Neutrophil (primary cell): ENCODE results near the gene HAGH.

Experiments used
- H3K27ac ChIP-seq: fragments of 200-600 bp; sonication (generic); 2 replicates; pipeline ENCODE4 v1.5.1; 2016; ENCODE audit warnings: mild to moderate bottlenecking, moderate library complexity
- H3K27me3 ChIP-seq: fragments of 200-600 bp; sonication (generic); 2 replicates; pipeline ENCODE4 v1.6.0; 2016; ENCODE audit warnings: mild to moderate bottlenecking
- H3K36me3 ChIP-seq: fragments of 200-600 bp; sonication (generic); 2 replicates; pipeline ENCODE4 v1.5.1; 2017
- H3K4me1 ChIP-seq, 2 experiments: fragments of 200-600 bp in 1 of 2; sonication (generic) in 1 of 2; 1 replicate in 1 of 2; 2 replicates in 1 of 2; pipeline versions ENCODE4 v1.5.1 to v1.6.1; 2013 to 2016; ENCODE audit warnings: low read depth in 1 of 2, low read length in 1 of 2, mild to moderate bottlenecking in 1 of 2, moderate library complexity in 1 of 2; ENCODE audit not compliant: control insufficient read depth in 1 of 2, insufficient read depth in 1 of 2
- H3K4me3 ChIP-seq, 2 experiments: fragments of 200-600 bp in 1 of 2; sonication (generic) in 1 of 2; 1 replicate in 1 of 2; 2 replicates in 1 of 2; pipeline ENCODE4 v1.5.1; 2013 to 2016; ENCODE audit warnings: low read depth in 1 of 2, low read length in 1 of 2, mild to moderate bottlenecking in 1 of 2, moderate library complexity in 1 of 2
- H3K9me3 ChIP-seq: fragments of 200-600 bp; sonication (generic); 2 replicates; pipeline ENCODE4 v1.5.1; 2016
- TF ChIP-seq, protein P1 (sequence below): fragments of 200-600 bp; sonication (generic); IDR thresholded peaks from 2 replicates; pipeline ENCODE4 v1.5.1; 2016; ENCODE audit warnings: antibody characterized with exemption

The HAGH gene

DNA sequence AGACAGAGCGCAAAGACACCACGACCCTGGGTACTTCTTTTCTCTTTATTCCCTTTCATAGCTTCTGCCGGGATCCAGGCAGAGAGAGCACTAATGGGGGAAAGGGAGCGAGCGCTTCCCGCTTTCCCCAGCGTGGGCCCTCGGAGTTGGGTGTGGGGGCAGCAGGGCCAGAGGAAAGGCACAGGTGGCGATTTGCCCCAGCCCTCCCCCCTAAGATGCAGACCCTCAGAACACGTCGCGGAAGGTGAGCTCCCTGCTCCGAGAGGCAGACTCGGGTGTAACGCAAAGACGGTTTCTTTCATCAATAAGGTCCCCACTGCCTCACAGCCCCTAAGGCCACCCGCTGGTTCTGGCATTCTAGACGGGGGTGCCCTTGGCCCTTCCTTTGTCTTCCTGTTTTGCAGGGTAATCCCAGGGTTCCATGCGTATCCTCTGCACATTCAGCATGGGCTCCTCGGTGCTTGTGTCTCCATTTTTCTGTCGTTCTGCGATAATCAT is 54.7 kb downstream of the HAGH start:
- H3K27ac ChIP-seq, result peak overlapping the region; percentile 95
- peaks cover 8% of the 10 kb centered on the region for H3K27me3 ChIP-seq
- peaks cover 35 to 51% of the 10 kb centered on the region in 2 experiments for H3K4me1 ChIP-seq
- TF ChIP-seq, protein P1, sequence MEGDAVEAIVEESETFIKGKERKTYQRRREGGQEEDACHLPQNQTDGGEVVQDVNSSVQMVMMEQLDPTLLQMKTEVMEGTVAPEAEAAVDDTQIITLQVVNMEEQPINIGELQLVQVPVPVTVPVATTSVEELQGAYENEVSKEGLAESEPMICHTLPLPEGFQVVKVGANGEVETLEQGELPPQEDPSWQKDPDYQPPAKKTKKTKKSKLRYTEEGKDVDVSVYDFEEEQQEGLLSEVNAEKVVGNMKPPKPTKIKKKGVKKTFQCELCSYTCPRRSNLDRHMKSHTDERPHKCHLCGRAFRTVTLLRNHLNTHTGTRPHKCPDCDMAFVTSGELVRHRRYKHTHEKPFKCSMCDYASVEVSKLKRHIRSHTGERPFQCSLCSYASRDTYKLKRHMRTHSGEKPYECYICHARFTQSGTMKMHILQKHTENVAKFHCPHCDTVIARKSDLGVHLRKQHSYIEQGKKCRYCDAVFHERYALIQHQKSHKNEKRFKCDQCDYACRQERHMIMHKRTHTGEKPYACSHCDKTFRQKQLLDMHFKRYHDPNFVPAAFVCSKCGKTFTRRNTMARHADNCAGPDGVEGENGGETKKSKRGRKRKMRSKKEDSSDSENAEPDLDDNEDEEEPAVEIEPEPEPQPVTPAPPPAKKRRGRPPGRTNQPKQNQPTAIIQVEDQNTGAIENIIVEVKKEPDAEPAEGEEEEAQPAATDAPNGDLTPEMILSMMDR, result no peak
- peak overlapping the region; percentile 89 to 100 for H3K4me3 ChIP-seq
- peaks cover 48% of the 10 kb centered on the region for H3K36me3 ChIP-seq
- H3K9me3 ChIP-seq, result no peaks in the 10 kb centered on the region

GRCh38 chr16:1771188-1771863 is 55.3 kb downstream of the HAGH start, which contains the start of gene NME3:
TSS of gene NME3 (minus strand) at chr16:1771543. CDS start at chr16:1771534, 9 bp downstream.
- TF ChIP-seq, protein P1, result no peak
- H3K36me3 ChIP-seq, result peaks cover 48% of the 10 kb centered on the region
- peaks cover 35 to 51% of the 10 kb centered on the region in 2 experiments for H3K4me1 ChIP-seq
- H3K9me3 ChIP-seq, result no peaks in the 10 kb centered on the region
- H3K4me3 ChIP-seq, result peak within 1 kb of the TSS; percentile 89 to 100
- H3K27ac ChIP-seq, result peak within 1 kb of the TSS; percentile 95
- peaks cover 8% of the 10 kb centered on the region for H3K27me3 ChIP-seq

DNA sequence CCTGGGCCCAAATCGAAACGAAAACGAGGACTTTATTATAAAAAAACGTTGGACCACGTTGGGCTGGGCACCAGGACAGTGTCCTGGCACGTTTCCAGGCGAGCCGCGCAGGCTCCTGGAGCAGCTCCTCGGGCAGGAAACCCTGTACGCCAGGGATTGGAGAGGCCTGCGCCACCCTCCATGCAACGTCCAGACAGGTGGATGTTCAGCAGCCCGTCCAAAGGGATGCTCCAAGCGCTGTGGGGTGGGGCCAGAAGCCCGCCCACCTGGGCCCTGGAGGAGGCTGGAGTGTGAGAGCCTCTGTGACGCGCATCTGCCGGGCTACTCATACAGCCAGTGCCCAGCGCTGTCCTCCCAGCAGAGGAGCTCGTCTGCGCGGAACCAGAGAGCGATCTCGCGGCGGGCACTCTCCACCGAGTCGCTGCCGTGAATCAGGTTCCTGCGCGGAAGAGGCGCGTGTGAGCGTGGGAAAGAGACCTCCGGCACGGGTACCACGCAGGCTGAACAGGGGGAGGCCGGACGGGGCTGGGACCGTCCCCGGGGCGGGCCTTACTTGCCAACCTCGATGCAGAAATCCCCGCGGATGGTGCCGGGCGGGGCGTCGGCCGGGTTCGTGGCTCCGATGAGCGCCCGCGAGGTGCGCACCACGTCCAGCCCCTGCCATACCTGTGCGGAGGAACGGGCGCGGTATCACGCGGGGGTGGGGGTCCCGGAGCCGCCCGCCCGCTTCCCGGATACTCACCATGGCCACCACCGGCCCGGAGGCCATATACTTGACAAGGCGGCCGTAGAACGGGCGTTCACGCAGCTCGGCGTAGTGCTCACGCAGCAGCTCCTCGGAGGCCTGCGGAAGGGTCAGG is 56.1 kb downstream of the HAGH start:
- Histone ChIP-seq H3K4me3 (peak overlapping the region; percentile 89 to 100), H3K27me3 (peaks cover 8% of the 10 kb centered on the region), H3K9me3 (no peaks in the 10 kb centered on the region), H3K4me1 (peaks cover 35 to 51% of the 10 kb centered on the region in 2 experiments), H3K27ac (peak overlapping the region; percentile 63), H3K36me3 (peaks cover 48% of the 10 kb centered on the region)
- TF ChIP-seq, protein P1, result no peak

DNA sequence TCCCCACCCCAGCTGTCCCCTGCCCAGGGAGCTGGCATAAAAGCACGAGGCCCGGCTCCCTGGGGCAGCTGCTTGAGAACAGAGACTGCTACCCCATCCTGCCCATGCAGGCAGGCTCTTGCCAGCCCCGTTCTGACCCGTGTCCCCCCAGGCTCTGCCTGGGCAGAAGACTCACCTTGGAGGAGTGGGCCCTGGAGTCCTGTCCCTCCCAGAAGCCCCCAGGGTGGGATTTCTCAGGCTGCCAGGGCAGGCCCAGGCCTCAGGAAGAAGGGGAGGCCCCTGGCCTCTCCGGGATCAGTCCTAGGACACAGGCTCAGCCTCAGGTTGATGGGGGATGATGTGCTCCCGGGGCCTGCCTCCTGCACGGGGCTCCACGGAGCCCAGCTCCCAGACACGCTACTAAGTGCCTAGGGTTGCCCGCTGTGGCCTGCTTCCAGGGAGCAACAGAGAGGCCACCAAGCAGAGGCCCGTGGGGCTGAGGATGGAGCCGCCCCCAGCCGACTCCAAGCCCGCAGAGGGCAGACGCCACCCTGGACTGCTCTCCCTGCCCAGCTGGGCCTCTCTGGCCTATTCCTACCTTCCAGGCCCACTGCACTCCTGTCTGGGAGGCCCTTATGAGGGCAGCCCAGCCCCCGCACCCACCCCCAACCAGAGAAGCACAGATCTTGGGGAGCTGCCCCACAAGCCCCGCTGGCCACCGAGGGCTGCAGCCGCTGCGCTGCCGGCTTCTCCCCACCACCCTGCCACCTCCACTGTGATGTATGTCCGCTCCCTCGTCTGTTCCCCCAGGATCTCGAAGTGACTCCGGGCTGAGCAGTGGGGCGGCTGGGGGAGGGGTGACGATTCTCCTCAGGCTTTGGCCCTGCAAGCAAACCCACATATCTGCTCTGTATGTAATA is 57.0 kb downstream of the HAGH start:
- Histone ChIP-seq H3K4me3 (no peak overlapping the region), H3K36me3 (peaks cover 50% of the 10 kb centered on the region), H3K27ac (no peak overlapping the region), H3K27me3 (peaks cover 8% of the 10 kb centered on the region), H3K9me3 (no peaks in the 10 kb centered on the region), H3K4me1 (peaks cover 32 to 45% of the 10 kb centered on the region in 2 experiments)
- TF ChIP-seq, protein P1, result no peak
